ENCODE data around the gene MVB12A. TPM values are rescaled to one million over a fixed set of nuclear protein-coding genes. Genes with fewer than 3 reads are reported as not detected.

The MVB12A gene
- total and polyA plus RNA-seq, 9 of the 15 experiments (the other 6 are each of a cell fraction or from before 2014, with no cell fraction given) = 1.2 to 46.2 (median 22.4) TPM

DNA sequence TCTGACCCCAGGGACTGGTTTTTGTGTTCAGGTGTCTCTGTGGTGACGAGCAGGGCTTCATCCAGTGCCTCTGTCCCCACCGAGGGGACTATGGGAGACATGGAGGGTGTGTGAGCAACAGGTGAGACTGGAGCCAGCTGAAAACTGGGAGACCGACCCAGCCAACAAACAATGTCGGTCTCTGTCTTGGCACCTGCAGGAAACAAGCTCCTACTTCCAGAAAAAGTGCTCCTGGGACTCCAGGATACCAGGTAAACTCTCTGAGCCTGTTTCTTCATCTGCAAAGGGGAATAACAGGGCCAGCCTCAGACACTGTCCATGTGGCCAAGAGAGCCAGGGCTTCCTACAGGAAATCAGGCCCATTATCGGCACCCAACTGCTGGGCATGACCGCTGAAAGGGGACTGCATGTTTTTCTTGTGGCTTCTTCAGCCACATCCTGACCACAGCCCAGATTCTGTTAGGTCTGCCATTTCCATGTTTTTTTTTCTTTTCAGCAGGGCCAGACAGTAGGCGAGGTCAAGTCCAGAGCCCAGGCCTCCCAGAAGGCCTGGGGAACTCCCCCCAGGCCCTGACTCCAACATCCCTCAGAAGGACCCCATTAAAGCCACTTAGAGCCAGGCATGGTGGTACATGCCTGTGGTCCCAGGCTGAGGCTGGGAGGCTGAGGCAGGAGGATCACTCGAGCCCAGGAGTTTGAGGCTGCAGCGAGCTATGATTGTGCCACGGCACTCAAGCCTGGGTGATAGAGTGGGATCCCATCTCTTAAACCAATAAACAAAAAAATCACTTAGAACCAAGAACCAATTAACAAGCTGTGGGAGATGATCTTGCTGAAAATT is 13.6 kb upstream of the MVB12A start (continued):
- TF ChIP-seq, protein P1, sequence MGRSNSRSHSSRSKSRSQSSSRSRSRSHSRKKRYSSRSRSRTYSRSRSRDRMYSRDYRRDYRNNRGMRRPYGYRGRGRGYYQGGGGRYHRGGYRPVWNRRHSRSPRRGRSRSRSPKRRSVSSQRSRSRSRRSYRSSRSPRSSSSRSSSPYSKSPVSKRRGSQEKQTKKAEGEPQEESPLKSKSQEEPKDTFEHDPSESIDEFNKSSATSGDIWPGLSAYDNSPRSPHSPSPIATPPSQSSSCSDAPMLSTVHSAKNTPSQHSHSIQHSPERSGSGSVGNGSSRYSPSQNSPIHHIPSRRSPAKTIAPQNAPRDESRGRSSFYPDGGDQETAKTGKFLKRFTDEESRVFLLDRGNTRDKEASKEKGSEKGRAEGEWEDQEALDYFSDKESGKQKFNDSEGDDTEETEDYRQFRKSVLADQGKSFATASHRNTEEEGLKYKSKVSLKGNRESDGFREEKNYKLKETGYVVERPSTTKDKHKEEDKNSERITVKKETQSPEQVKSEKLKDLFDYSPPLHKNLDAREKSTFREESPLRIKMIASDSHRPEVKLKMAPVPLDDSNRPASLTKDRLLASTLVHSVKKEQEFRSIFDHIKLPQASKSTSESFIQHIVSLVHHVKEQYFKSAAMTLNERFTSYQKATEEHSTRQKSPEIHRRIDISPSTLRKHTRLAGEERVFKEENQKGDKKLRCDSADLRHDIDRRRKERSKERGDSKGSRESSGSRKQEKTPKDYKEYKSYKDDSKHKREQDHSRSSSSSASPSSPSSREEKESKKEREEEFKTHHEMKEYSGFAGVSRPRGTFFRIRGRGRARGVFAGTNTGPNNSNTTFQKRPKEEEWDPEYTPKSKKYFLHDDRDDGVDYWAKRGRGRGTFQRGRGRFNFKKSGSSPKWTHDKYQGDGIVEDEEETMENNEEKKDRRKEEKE (IDR thresholded peaks at IDR 0.05; ENCODE audit: borderline replicate concordance in 1 of 2, control insufficient read depth in 1 of 2, low read depth in 2 of 2, low read length in 1 of 2) = no peak
- TF ChIP-seq HNRNPL (IDR thresholded peaks at IDR 0.05; ENCODE audit: low read depth, low read length) = no peak
- TF ChIP-seq, protein P2, sequence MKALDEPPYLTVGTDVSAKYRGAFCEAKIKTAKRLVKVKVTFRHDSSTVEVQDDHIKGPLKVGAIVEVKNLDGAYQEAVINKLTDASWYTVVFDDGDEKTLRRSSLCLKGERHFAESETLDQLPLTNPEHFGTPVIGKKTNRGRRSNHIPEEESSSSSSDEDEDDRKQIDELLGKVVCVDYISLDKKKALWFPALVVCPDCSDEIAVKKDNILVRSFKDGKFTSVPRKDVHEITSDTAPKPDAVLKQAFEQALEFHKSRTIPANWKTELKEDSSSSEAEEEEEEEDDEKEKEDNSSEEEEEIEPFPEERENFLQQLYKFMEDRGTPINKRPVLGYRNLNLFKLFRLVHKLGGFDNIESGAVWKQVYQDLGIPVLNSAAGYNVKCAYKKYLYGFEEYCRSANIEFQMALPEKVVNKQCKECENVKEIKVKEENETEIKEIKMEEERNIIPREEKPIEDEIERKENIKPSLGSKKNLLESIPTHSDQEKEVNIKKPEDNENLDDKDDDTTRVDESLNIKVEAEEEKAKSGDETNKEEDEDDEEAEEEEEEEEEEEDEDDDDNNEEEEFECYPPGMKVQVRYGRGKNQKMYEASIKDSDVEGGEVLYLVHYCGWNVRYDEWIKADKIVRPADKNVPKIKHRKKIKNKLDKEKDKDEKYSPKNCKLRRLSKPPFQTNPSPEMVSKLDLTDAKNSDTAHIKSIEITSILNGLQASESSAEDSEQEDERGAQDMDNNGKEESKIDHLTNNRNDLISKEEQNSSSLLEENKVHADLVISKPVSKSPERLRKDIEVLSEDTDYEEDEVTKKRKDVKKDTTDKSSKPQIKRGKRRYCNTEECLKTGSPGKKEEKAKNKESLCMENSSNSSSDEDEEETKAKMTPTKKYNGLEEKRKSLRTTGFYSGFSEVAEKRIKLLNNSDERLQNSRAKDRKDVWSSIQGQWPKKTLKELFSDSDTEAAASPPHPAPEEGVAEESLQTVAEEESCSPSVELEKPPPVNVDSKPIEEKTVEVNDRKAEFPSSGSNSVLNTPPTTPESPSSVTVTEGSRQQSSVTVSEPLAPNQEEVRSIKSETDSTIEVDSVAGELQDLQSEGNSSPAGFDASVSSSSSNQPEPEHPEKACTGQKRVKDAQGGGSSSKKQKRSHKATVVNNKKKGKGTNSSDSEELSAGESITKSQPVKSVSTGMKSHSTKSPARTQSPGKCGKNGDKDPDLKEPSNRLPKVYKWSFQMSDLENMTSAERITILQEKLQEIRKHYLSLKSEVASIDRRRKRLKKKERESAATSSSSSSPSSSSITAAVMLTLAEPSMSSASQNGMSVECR (CRISPR knock-in tag; IDR thresholded peaks at IDR 0.05) = no peak
- no peak for TF ChIP-seq ZNF263 (CRISPR knock-in tag; IDR thresholded peaks at IDR 0.05; ENCODE audit: borderline replicate concordance)
- no peak for TF ChIP-seq SMAD3 (CRISPR knock-in tag; conservative IDR thresholded peaks at IDR 0.05)
- TF ChIP-seq FOXA3 (CRISPR knock-in tag; conservative IDR thresholded peaks at IDR 0.05 in 1 of 2, IDR thresholded peaks at IDR 0.05 in 1 of 2) = 0 out of 4 replicates have a peak, but pooled peaks of 1 of the 2 experiments have one; percentile 12
- TF ChIP-seq JUN (IDR thresholded peaks at IDR 0.05; ENCODE audit: borderline replicate concordance, low read depth, low read length) = no peak
- TF ChIP-seq JUN (CRISPR knock-in tag; IDR thresholded peaks at IDR 0.05; ENCODE audit: borderline replicate concordance) = no peak
- TF ChIP-seq, protein P3, sequence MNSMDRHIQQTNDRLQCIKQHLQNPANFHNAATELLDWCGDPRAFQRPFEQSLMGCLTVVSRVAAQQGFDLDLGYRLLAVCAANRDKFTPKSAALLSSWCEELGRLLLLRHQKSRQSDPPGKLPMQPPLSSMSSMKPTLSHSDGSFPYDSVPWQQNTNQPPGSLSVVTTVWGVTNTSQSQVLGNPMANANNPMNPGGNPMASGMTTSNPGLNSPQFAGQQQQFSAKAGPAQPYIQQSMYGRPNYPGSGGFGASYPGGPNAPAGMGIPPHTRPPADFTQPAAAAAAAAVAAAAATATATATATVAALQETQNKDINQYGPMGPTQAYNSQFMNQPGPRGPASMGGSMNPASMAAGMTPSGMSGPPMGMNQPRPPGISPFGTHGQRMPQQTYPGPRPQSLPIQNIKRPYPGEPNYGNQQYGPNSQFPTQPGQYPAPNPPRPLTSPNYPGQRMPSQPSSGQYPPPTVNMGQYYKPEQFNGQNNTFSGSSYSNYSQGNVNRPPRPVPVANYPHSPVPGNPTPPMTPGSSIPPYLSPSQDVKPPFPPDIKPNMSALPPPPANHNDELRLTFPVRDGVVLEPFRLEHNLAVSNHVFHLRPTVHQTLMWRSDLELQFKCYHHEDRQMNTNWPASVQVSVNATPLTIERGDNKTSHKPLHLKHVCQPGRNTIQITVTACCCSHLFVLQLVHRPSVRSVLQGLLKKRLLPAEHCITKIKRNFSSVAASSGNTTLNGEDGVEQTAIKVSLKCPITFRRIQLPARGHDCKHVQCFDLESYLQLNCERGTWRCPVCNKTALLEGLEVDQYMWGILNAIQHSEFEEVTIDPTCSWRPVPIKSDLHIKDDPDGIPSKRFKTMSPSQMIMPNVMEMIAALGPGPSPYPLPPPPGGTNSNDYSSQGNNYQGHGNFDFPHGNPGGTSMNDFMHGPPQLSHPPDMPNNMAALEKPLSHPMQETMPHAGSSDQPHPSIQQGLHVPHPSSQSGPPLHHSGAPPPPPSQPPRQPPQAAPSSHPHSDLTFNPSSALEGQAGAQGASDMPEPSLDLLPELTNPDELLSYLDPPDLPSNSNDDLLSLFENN (IDR thresholded peaks at IDR 0.05; ENCODE audit: low read depth in 2 of 2, low read length in 2 of 2) = 0 out of 4 replicates have a peak, but pooled peaks of 1 of the 2 experiments have one; percentile 33
- TF ChIP-seq, protein P4, sequence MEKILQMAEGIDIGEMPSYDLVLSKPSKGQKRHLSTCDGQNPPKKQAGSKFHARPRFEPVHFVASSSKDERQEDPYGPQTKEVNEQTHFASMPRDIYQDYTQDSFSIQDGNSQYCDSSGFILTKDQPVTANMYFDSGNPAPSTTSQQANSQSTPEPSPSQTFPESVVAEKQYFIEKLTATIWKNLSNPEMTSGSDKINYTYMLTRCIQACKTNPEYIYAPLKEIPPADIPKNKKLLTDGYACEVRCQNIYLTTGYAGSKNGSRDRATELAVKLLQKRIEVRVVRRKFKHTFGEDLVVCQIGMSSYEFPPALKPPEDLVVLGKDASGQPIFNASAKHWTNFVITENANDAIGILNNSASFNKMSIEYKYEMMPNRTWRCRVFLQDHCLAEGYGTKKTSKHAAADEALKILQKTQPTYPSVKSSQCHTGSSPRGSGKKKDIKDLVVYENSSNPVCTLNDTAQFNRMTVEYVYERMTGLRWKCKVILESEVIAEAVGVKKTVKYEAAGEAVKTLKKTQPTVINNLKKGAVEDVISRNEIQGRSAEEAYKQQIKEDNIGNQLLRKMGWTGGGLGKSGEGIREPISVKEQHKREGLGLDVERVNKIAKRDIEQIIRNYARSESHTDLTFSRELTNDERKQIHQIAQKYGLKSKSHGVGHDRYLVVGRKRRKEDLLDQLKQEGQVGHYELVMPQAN (IDR thresholded peaks at IDR 0.05; ENCODE audit: borderline replicate concordance) = 0 out of 2 replicates have a peak, but pooled peaks have one; percentile 1
- TF ChIP-seq RBFOX2 (IDR thresholded peaks at IDR 0.05; ENCODE audit: low read depth, low read length) = no peak
